Tibial nerve (tissue), 4 donors: ENCODE measurements around the gene MAP3K7. TPM values are rescaled to one million over a fixed set of nuclear protein-coding genes. Genes with fewer than 3 reads are reported as not detected.

Experiments
- DNase-seq, 2 donors: peaks; one replicate each; pipeline ENCODE4 v3.0.0-alpha.2; 2019; ENCODE audit warnings: low spot score in 2 of 2
- H3K27ac ChIP-seq, 4 donors: fragments of 200-600 bp; sonication (generic) in 3 of 4; one replicate each; pipeline ENCODE4 v1.5.1; 2017 to 2019; ENCODE audit warnings: mild to moderate bottlenecking in 1 of 4
- H3K27me3 ChIP-seq, 2 donors: fragments of 200-600 bp; sonication (generic) in 1 of 2; one replicate each; pipeline versions ENCODE4 v1.5.1 to v1.6.0; 2017 to 2019
- H3K36me3 ChIP-seq, 3 donors: fragments of 200-600 bp; sonication (generic); one replicate each; pipeline ENCODE4 v1.5.1; 2018 to 2019
- H3K4me1 ChIP-seq, 4 donors: fragments of 200-600 bp; sonication (generic) in 3 of 4; one replicate each; pipeline ENCODE4 v1.5.1; 2017 to 2019
- H3K4me3 ChIP-seq, 4 donors: fragments of 200-600 bp; sonication (generic) in 3 of 4; one replicate each; pipeline ENCODE4 v1.5.1; 2017 to 2019; ENCODE audit warnings: mild to moderate bottlenecking in 1 of 4, moderate library complexity in 1 of 4
- H3K9me3 ChIP-seq, 4 donors: fragments of 200-600 bp; sonication (generic) in 3 of 4; one replicate each; pipeline ENCODE4 v1.5.1; 2017 to 2019
- CTCF ChIP-seq, 5 experiments: fragments of 200-600 bp in 3 of 5; fragments of 450-650 bp in 2 of 5; sonication (generic) in 3 of 5; IDR thresholded peaks; one replicate each; pipeline ENCODE4 v1.5.1; 2016 to 2019; ENCODE audit warnings: antibody characterized with exemption in 5 of 5, mild to moderate bottlenecking in 3 of 5, moderate library complexity in 2 of 5
- EP300 ChIP-seq, 2 donors: sonication (generic); formaldehyde crosslinking; IDR thresholded peaks; one replicate each; pipeline ENCODE4 v1.6.1; 2017; ENCODE audit warnings: antibody characterized with exemption in 2 of 2, mild to moderate bottlenecking in 1 of 2
- POLR2A ChIP-seq, 2 donors: fragments of 450-650 bp; IDR thresholded peaks; one replicate each; pipeline ENCODE4 v1.6.1; 2017; ENCODE audit warnings: antibody characterized with exemption in 2 of 2, mild to moderate bottlenecking in 2 of 2, moderate library complexity in 2 of 2
- WGBS, 2 donors: methylation state at CpG; one replicate each; pipeline ENCODE4 v1.1.5; 2018; 5-methylcytosine and 5-hydroxymethylcytosine counted together
- total RNA-seq, 4 donors: library from RNA; depleted of rRNA; stranded (reverse); fragments of >200 nt; gene quantifications; one replicate each; pipeline ENCODE4 v1.1.0, GENCODE V29; 2016

MAP3K7 gene
- total RNA-seq, 4 donors from 2014 or later = 25.2 to 35.4 (median 30.6) TPM

- no peak for TF ChIP-seq CTCF (IDR thresholded peaks at IDR 0.05)
- no peak for TF ChIP-seq POLR2A (IDR thresholded peaks at IDR 0.05)
- no peak for TF ChIP-seq EP300 (IDR thresholded peaks at IDR 0.05)
- WGBS, 2 donors = 96 to 98% methylated on average over 3 of the region's 3 CpGs
- H3K9me3 ChIP-seq = no peaks in the 10 kb centered on the region
- H3K4me3 ChIP-seq = no peak overlapping the region
- H3K27ac ChIP-seq = no peak overlapping the region
- no peak for DNase-seq
- peaks cover 0 to 71% (median 3%) of the 10 kb centered on the region in 3 donors for H3K36me3 ChIP-seq
- no peaks in the 10 kb centered on the region for H3K27me3 ChIP-seq
- no peaks in the 10 kb centered on the region for H3K4me1 ChIP-seq
Measured at GRCh38 chr6:90545448-90545847, 41.4 kb downstream of the MAP3K7 start.

GRCh38 chr6:90544741-90545140, 42.1 kb downstream of the MAP3K7 start:
- H3K36me3 ChIP-seq = peaks cover 0 to 67% (median 3%) of the 10 kb centered on the region in 3 donors
- no peak overlapping the region for H3K27ac ChIP-seq
- no peak for DNase-seq
- no peak overlapping the region for H3K4me3 ChIP-seq
- H3K9me3 ChIP-seq = no peaks in the 10 kb centered on the region
- TF ChIP-seq EP300 (IDR thresholded peaks at IDR 0.05) (no peak), CTCF (IDR thresholded peaks at IDR 0.05) (no peak), POLR2A (IDR thresholded peaks at IDR 0.05) (no peak)
- no peaks in the 10 kb centered on the region for H3K27me3 ChIP-seq
- H3K4me1 ChIP-seq = no peaks in the 10 kb centered on the region
- WGBS, 2 donors = 96 to 97% methylated on average over 4 of the region's 4 CpGs

DNA sequence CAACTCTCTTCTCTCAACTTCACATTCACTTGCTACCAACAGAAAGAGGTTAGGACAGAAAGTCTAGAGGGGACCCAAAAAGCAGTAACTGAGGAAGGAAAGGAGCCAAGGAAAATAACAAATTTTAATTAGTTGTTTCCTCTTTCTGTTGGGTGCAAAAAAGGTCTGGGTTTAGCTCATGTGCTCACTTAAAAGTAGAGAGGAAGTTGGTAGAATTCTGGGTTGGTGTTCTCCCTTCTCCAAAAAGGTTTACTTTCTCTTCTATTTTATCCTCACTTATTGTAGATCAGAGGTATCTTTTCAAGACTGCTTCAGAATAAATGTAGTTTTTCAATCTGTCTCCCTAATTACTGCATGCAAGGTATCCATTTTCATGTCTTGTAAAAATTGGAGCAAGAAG, 42.8 kb downstream of the MAP3K7 start:
- no peaks in the 10 kb centered on the region for H3K4me1 ChIP-seq
- TF ChIP-seq POLR2A (IDR thresholded peaks at IDR 0.05) (no peak), EP300 (IDR thresholded peaks at IDR 0.05) (no peak), CTCF (IDR thresholded peaks at IDR 0.05) (no peak)
- no peaks in the 10 kb centered on the region for H3K9me3 ChIP-seq
- H3K27me3 ChIP-seq = no peaks in the 10 kb centered on the region
- DNase-seq = no peak
- H3K4me3 ChIP-seq = no peak overlapping the region
- H3K27ac ChIP-seq = no peak overlapping the region
- H3K36me3 ChIP-seq = peaks cover 0 to 61% (median 3%) of the 10 kb centered on the region in 3 donors

- no peaks in the 10 kb centered on the region for H3K27me3 ChIP-seq
- peaks cover 0 to 34% (median 0%) of the 10 kb centered on the region in 3 donors for H3K36me3 ChIP-seq
- no peak overlapping the region for H3K27ac ChIP-seq
- no peak overlapping the region for H3K4me3 ChIP-seq
- no peaks in the 10 kb centered on the region for H3K9me3 ChIP-seq
- H3K4me1 ChIP-seq = no peaks in the 10 kb centered on the region
- DNase-seq = no peak
- TF ChIP-seq EP300 (IDR thresholded peaks at IDR 0.05) = no peak
- no peak for TF ChIP-seq POLR2A (IDR thresholded peaks at IDR 0.05)
- WGBS, 2 donors = 86 to 87% methylated on average over 3 of the region's 3 CpGs
Measured at GRCh38 chr6:90541221-90541620, 45.7 kb downstream of the MAP3K7 start.

GRCh38 chr6:90538278-90539046, 48.4 kb downstream of the MAP3K7 start:
- H3K36me3 ChIP-seq = peaks cover 0 to 21% (median 0%) of the 10 kb centered on the region in 3 donors
- TF ChIP-seq POLR2A (IDR thresholded peaks at IDR 0.05) (no peak), EP300 (IDR thresholded peaks at IDR 0.05) (no peak), CTCF (IDR thresholded peaks at IDR 0.05) (no peak)
- WGBS, 2 donors = 37 to 46% methylated on average over 4 of the region's 4 CpGs
- no peak for DNase-seq
- no peak overlapping the region for H3K4me3 ChIP-seq
- H3K9me3 ChIP-seq = no peaks in the 10 kb centered on the region
- H3K4me1 ChIP-seq = no peaks in the 10 kb centered on the region
- H3K27ac ChIP-seq = no peak overlapping the region
- H3K27me3 ChIP-seq = no peaks in the 10 kb centered on the region
